Measurements from ENCODE around the gene PTPRO.

- TF ChIP-seq CTCF (IDR thresholded peaks at IDR 0.05) (no peak), CHD2 (IDR thresholded peaks at IDR 0.05; ENCODE audit: low read length, partially characterized antibody) (no peak), CHD4 (IDR thresholded peaks at IDR 0.05; ENCODE audit: borderline replicate concordance) (no peak), ELK1 (IDR thresholded peaks at IDR 0.05; ENCODE audit: low read depth, low read length) (no peak)
Observed at GRCh38 chr12:15443611-15444010, 121.3 kb downstream of the PTPRO start.

All from A549 (cell line).